GM12892 (cell line): Measurements from ENCODE around the gene OR2F2.

Experiments used
- POLR2A ChIP-seq: IDR thresholded peaks from 2 replicates; pipeline ENCODE4 v1.6.1; 2011; ENCODE audit warnings: low read depth, low read length, control low read depth
- POLR2AphosphoS5 ChIP-seq: IDR thresholded peaks from 2 replicates; pipeline ENCODE4 v1.6.1; 2011; ENCODE audit warnings: low read depth, low read length, control low read depth
- TAF1 ChIP-seq: IDR thresholded peaks from 2 replicates; pipeline ENCODE4 v1.6.1; 2011; ENCODE audit warnings: low read depth, mild to moderate bottlenecking, control low read depth, low read length, borderline replicate concordance

DNA sequence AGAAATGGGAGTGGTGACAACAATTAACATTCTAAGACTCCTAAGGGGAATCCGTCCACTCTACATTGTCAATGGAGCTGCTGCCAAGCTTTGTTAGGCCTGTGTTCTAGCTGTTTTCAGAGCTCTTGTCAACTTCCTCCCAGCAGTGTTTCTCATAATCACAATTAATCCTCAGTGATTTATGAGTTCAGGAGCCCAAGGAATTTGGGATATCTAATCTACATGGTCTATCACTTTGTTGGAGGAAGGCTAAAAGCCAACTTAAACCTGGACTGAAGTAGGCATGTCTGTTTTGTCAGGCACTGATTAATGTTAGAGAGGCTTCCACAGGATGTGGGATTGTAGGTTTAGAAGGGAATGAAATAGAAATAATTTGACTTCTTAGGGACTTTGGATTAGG lies 10.2 kb upstream of the OR2F2 start:
- no peak for TF ChIP-seq POLR2A
- TF ChIP-seq POLR2AphosphoS5: no peak
- TF ChIP-seq TAF1: no peak
